Measurements from ENCODE around the gene FAM50B. TPM values are rescaled to one million over a fixed set of nuclear protein-coding genes. Genes with fewer than 3 reads are reported as not detected.
A peak's percentile ranks its signal among the peaks of the same experiment; 100 is the strongest.

The FAM50B gene
- total and polyA plus RNA-seq, 2 of the 13 experiments (the other 11 are each of a cell fraction or from before 2014, with no cell fraction given), result 0.05 TPM; not detected in 1

DNA sequence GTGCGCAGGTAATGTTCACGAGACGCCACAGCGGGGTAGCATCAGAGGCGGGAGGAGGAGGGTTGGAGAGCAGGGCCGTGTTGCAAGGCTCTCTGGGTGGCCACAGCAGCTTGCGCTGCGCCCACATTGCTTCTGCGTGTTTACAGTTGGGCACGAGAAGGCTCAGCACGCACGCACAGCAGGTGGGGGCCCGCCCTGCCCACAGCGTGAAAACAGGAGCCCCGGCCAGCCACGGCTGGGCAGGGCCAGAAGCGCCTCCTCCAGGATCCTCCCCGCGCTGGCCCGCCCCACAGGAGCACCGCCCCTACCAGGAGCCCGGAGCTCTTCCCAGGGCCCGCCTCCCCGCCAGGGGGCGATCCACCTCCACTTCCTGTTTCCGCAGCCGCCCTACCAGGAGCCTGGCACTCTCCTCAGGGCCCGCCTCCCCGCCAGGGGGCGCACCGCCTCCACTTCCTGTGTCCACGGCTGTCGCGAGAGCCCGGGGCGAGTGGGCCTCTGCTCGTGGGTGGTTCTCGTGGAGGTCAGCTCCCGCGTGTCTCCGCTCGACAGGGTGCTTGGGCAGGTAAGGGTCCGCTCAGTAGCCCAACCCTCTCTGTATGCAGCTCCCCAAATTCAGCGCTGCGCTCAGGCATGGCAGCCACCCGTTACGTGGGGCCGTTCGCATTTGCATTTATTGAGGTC, at the start of gene FAM50B (continued):
- TF ChIP-seq ZBTB40 (IDR thresholded peaks at IDR 0.05), result no peak
- TF ChIP-seq ZBTB40 (CRISPR knock-in tag; IDR thresholded peaks at IDR 0.05), result no peak

GRCh38 chr6:3799719-3800118, 49.5 kb upstream of the FAM50B start:
- Histone ChIP-seq H3K9ac (ENCODE audit: insufficient read depth, low read depth, low read length) (no peak overlapping the region), H3K36me3 (replicated peaks in 1 of 2; ENCODE audit: control insufficient read depth in 1 of 2, insufficient read depth in 2 of 2, low read length in 2 of 2) (no peaks in the 10 kb centered on the region), H3K4me1 (ENCODE audit: insufficient read depth, low read length) (peaks cover 76% of the 10 kb centered on the region), H3K4me2 (ENCODE audit: low read depth, low read length) (no peak overlapping the region), H3K27ac (ENCODE audit: extremely low read length, insufficient read depth, low read length) (no peak overlapping the region), H3K4me3 (replicated peaks in 1 of 3; ENCODE audit: insufficient read depth in 1 of 3, low read depth in 2 of 3, low read length in 3 of 3) (no peak overlapping the region), H4K20me1 (ENCODE audit: insufficient read depth, low read length) (no peaks in the 10 kb centered on the region), H2AFZ (ENCODE audit: low read length) (no peak overlapping the region), H3K27me3 (ENCODE audit: control insufficient read depth in 1 of 2, insufficient read depth in 2 of 2, low read length in 2 of 2) (no peaks in the 10 kb centered on the region), H3K79me2 (ENCODE audit: insufficient read depth, low read length) (no peaks in the 10 kb centered on the region), H3K9me3 (ENCODE audit: low read length) (no peaks in the 10 kb centered on the region)
- 97% methylated on average over 6 of the region's 6 CpGs for WGBS (ENCODE audit: low lambda C conversion rate)
- intact Hi-C loops (cut with micrococcal nuclease; ENCODE audit: unreplicated experiment) (no loop called here), in situ Hi-C loops (cut with HindIII; ENCODE audit: extremely low pct_ligation_motif_present, low pct_unique_long_range_greater_than_20kb) (no loop called here)
- no TSS peak for BruUV-seq (replicated peaks)
- POLR2A ChIA-PET, result interaction anchor here (1.9 kb wide), 1 partner anchor 11 kb away, joined by 10 read pairs; no protein-coding TSS in a partner anchor
- DNase-seq (ENCODE audit: low spot score), result no peak
- FAIRE-seq, result no peak
- CTCF ChIA-PET (ENCODE audit: low intra/inter-chr PET ratio, low total read pairs), result no interaction called here
- no peak for ATAC-seq
- no peak for TF ChIP-seq FOXO4 (CRISPR knock-in tag; conservative IDR thresholded peaks at IDR 0.05)
- TF ChIP-seq NFKBIZ (CRISPR knock-in tag; IDR thresholded peaks at IDR 0.05), result no peak
- TF ChIP-seq, protein P1, sequence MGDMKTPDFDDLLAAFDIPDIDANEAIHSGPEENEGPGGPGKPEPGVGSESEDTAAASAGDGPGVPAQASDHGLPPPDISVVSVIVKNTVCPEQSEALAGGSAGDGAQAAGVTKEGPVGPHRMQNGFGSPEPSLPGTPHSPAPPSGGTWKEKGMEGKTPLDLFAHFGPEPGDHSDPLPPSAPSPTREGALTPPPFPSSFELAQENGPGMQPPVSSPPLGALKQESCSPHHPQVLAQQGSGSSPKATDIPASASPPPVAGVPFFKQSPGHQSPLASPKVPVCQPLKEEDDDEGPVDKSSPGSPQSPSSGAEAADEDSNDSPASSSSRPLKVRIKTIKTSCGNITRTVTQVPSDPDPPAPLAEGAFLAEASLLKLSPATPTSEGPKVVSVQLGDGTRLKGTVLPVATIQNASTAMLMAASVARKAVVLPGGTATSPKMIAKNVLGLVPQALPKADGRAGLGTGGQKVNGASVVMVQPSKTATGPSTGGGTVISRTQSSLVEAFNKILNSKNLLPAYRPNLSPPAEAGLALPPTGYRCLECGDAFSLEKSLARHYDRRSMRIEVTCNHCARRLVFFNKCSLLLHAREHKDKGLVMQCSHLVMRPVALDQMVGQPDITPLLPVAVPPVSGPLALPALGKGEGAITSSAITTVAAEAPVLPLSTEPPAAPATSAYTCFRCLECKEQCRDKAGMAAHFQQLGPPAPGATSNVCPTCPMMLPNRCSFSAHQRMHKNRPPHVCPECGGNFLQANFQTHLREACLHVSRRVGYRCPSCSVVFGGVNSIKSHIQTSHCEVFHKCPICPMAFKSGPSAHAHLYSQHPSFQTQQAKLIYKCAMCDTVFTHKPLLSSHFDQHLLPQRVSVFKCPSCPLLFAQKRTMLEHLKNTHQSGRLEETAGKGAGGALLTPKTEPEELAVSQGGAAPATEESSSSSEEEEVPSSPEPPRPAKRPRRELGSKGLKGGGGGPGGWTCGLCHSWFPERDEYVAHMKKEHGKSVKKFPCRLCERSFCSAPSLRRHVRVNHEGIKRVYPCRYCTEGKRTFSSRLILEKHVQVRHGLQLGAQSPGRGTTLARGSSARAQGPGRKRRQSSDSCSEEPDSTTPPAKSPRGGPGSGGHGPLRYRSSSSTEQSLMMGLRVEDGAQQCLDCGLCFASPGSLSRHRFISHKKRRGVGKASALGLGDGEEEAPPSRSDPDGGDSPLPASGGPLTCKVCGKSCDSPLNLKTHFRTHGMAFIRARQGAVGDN (CRISPR knock-in tag; IDR thresholded peaks at IDR 0.05), result peak; percentile 43

Measured in HepG2 (cell line).